ENCODE measurements around the gene MOBP.

DNA sequence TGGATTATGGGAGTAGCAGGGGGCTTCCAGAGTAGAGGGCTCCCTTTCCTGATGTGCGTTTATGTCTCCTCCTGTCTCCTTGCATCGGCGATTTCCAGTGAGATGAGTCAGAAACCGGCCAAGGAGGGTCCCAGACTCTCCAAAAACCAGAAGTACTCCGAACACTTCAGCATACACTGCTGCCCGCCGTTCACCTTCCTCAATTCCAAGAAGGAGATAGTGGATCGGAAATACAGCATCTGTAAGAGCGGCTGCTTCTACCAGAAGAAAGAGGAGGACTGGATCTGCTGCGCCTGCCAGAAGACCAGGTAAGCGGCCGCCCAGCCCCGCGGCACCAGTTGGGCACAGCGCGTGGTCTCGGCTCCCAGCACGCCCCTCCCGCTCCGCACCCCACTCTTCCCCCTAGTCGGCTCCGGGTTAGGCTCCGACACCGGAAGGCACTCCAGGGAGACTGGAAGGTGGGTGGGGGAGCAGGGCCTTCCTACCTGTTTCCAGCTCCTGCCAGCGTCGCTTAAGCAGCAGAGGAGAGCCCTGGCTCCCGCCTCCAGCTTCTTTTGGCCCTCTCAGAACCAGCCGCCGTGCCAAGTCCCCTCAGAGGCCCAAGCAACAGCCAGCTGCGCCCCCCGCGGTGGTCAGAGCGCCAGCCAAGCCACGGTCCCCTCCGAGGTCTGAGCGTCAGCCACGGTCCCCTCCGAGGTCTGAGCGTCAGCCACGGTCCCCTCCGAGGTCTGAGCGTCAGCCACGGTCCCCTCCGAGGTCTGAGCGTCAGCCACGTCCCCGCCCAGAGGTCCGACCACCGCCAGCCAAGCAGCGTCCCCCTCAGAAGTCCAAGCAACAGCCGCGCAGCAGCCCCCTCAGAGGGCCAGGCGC lies 34.7 kb downstream of the MOBP start:
- TF ChIP-seq, protein P1, sequence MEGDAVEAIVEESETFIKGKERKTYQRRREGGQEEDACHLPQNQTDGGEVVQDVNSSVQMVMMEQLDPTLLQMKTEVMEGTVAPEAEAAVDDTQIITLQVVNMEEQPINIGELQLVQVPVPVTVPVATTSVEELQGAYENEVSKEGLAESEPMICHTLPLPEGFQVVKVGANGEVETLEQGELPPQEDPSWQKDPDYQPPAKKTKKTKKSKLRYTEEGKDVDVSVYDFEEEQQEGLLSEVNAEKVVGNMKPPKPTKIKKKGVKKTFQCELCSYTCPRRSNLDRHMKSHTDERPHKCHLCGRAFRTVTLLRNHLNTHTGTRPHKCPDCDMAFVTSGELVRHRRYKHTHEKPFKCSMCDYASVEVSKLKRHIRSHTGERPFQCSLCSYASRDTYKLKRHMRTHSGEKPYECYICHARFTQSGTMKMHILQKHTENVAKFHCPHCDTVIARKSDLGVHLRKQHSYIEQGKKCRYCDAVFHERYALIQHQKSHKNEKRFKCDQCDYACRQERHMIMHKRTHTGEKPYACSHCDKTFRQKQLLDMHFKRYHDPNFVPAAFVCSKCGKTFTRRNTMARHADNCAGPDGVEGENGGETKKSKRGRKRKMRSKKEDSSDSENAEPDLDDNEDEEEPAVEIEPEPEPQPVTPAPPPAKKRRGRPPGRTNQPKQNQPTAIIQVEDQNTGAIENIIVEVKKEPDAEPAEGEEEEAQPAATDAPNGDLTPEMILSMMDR (IDR thresholded peaks at IDR 0.05; ENCODE audit: low read depth, low read length, missing input control): no peak
- TF ChIP-seq RXRA (IDR thresholded peaks at IDR 0.05): no peak
- TF ChIP-seq, protein P2, sequence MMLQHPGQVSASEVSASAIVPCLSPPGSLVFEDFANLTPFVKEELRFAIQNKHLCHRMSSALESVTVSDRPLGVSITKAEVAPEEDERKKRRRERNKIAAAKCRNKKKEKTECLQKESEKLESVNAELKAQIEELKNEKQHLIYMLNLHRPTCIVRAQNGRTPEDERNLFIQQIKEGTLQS (IDR thresholded peaks at IDR 0.05): no peak
